HG03432 (cell line): ENCODE data around the gene ASB4.
"Not testable (repeated sequence)": the region's sequence is repeated elsewhere in the genome, so short reads cannot be mapped to it uniquely, and the experiment has no call there.

Experiments used
- ATAC-seq: cut with Tn5 transposase; IDR thresholded peaks from one replicate; pipeline ENCODE4 v1.9.1; 2021; ENCODE audit warnings: mild to moderate bottlenecking, moderate library complexity; ENCODE audit not compliant: unreplicated experiment

ASB4 gene

GRCh38 chr7:95549818-95550529 lies 64.2 kb downstream of the ASB4 start:
- ATAC-seq = no peak

DNA sequence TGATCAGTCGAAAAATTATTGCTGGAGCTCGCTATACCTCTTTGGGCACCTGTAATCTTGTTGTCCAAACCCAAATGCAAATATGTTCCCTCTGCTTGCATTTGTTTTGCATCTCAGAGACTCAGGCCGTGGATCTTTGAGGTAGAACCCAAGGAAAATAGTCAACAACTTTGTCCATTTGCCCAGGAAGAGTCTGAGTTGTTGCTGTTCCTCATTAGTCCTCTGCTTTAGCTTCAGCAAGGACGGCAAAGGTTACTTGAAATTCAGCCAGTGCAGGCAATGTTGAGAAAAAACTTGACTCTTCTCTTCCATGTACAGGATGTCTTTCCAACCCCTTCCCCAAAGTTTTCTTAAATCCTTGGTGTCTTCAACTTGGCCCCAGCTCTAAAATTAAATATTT lies 64.8 kb downstream of the ASB4 start:
- no peak for ATAC-seq

- not testable (repeated sequence) for ATAC-seq
Observed at GRCh38 chr7:95552010-95552926, 66.5 kb downstream of the ASB4 start.

GRCh38 chr7:95553939-95554338 lies 68.2 kb downstream of the ASB4 start:
- ATAC-seq = no peak

GRCh38 chr7:95556777-95557176 lies 71.0 kb downstream of the ASB4 start:
- ATAC-seq = no peak

DNA sequence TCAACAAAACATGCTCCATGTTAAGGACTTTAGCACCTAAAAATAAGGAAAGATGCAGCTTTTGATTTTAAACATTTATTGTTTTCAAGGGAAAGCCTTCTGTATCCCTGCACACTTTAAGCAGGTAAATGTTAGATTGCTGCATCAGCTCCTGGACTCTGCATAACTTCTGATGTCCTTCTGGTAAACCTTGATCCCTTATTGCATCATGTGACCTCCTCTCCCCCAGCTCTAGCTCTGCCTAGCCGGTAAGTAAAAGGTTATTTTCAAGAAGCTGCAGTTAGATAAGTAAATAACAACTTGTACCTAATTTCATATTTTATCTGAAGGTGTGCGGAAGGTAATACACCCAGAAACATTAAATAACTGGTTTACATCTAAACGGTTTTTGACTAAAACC lies 73.1 kb downstream of the ASB4 start:
- ATAC-seq = no peak

DNA sequence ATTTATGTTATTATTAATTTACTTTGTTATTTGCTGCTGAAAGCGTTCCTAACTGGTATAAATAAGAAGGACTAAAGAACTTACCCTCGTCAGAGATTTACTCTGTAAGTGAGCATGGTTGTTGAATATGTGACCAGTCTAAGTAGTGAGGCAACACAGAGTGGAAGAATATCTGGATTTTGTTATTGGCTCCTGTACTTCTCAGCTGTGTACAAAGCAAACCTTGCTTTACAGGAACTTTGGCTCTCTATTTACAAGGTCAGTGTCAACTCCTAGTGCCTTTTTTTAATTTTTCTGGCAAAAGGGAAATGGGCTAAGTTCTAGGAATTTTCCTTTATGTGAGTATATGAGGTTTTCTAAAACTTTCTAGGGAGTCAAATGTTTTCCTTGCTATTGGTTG lies 74.9 kb downstream of the ASB4 start:
- ATAC-seq = no peak

GRCh38 chr7:95569720-95570119 lies 84.0 kb downstream of the ASB4 start:
- ATAC-seq = no peak

GRCh38 chr7:95577137-95577536 lies 91.4 kb downstream of the ASB4 start:
- ATAC-seq = no peak

DNA sequence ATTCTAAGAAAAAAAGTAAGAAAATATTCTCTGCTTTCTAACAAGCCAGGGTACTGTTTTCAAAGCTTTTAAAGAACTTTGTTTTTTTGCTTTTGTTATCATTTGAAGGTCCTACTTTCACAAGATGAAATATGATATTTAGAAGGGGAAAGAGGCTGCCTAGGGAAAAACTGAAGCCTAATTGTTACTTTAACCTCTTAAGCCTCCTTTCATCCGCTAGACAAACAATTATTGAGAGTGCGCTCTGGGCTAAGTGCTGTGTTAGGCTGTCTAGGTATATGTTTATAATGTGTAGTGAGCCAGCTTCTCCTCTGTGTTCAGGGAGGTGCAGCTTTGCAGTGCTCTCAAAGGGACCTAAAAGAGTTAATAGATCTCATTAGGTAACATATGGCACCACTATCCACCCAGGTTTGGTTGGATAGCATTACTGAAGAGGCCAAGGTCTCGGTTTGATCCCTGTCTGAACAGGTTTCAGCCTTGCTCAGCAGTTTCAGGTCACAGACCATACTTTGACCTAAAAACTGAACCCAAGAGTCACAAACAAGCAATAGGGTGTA lies 92.6 kb downstream of the ASB4 start:
- ATAC-seq = no peak

GRCh38 chr7:95579318-95579717 lies 93.6 kb downstream of the ASB4 start:
- ATAC-seq = no peak

GRCh38 chr7:95581467-95581866 lies 95.7 kb downstream of the ASB4 start:
- no peak for ATAC-seq

DNA sequence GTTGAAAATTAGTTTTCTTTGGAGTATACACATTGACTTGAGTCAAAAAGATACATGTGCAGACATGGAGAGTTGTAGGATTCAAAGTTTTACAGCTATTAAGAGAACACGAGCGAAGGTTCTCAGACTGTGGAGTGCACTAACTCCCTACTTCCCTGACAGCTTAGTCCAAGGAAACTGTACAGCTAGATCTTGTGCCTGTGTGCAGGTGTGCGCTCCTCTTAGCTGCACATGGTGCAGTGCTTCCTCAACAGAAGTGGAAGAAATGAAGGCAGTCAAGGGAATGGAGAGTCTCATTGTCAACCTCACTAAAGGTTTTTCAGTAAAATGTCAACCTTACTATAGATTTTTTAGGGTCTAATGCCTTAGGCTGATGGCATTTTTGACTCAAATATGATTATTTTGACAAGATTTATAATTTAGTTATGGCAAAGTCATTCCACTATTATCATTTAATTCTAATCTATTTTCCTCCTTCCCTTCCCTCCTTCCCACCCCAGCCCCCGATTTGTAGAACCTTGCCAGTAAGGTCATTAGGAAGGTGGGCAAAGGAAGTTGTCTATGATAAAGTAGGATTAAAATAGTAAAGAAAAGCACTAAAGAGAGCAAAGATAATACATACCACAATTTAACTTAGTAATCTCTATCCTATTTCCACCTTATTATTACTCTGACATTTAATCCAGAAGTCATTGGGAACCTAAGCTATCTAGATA lies 97.0 kb downstream of the ASB4 start:
- ATAC-seq = no peak

DNA sequence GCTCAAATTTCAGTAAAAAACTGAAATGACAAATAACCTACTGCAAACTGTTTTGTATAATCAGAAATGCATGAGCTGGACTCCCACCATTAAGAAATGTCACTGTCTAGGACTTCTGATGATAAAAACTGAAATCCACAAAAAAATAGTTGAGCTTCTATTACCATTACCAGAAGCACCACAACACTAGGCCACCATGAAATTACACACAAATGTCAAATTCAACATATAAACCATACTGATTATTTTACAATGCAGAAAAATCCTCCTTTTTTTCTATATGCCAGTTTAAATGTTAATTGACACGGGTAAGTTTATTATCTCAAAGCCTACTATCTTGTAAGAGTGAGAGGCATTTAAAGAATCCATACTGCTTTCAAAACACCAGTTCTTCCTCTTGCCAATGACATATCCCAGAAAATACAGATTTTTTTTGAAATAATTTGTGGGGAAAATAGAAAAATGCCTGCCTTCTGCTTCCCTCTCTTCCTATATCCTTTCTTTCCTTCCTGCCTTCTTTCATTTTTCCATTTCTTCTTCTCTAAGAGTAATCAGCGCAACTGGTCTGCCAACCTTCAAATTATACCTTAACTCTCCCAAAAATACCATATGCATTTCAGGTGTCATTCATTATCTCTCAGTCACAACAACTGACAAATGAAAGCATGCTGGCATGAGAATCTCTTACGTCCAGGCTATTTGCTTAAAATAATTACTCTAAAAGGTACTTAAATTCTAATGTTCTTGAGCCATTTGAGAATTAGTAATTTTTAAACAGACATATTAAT lies 98.3 kb downstream of the ASB4 start:
- ATAC-seq = no peak

DNA sequence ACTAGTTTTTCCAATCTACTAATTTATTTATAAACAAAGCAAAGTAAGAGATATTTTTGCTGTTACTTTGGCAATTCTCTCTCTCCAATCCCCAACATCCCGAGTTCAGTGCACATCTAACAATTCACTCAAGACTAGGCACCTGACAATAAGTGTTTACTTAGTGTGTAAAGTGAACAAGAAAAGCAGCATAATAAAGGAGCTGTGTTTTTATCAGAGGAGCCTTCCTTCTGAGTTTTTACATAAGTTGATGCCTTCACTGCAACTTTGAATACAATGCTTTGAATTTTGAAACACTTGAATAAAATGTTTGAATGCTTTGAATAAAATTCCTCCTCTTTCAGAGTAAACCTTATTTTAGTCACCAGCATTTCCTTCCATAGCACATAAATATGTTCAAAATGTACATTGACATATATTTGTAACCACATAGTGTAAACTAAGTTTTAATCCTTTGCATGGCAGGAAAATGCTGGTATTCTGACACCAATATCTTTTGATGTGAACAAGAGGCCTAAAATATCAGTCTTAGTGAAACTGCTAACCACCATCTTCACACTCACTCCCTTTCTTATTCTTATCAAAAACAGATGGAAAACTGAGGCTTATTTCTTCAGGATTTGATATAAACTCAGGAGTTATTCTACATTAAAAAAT lies 99.2 kb downstream of the ASB4 start:
- no peak for ATAC-seq

- no peak for ATAC-seq
Observed at GRCh38 chr7:95585426-95585789, 99.7 kb downstream of the ASB4 start.

- no peak for ATAC-seq
Observed at GRCh38 chr7:95586951-95587301, 101.2 kb downstream of the ASB4 start.

DNA sequence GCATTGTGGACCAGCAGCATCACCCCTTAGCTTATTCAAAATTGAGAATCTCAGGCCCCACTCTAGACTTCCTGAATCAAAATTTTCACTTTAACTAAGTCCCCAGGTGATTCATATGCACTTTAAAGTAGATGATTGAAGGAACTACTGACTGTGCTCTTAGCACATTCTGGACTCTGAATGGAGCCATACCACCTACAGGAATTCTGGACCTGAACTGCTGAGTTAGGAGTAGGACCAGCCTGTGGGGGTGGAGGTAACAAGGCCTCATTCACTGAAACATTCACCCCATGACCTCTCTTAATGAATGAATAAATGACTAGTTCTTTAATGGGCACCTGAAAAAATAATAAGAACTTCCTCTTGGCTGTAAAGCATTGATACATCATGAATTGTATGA lies 103.3 kb downstream of the ASB4 start:
- no peak for ATAC-seq

DNA sequence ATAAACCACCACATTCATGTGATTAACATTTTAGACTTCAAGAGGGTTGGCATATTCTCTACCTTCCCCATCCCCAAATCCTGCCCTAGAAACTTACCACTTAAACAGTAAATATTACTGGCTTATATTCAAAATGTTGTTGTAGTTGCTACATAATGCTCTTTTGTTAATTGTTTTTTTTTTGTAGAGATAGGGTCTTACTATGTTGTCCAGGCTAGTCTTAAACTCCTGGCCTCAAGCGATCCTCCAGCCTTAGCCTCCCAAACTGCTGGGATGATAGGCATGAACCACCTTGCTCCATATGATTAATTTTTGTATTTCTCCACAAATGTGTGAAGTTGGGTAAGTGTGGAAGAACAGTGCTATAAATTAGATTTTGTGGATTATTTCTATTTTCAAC lies 104.0 kb downstream of the ASB4 start:
- ATAC-seq = no peak
